Naive thymus-derived CD4-positive, alpha-beta T cell (primary cell): ENCODE data around the gene ZNF418. TPM values are rescaled to one million over a fixed set of nuclear protein-coding genes. Genes with fewer than 3 reads are reported as not detected.
A peak's percentile ranks its signal among the peaks of the same experiment; 100 is the strongest.

Source experiments
- ATAC-seq: fragments of 150-1000 bp; cut with Tn5 transposase; 2 replicates; pipeline ENCODE4 v1.10.0; 2021; ENCODE audit warnings: mild to moderate bottlenecking, moderate library complexity
- CTCF ChIA-PET: fragments of 350-600 bp; sonication (Branson Sonifier 250); formaldehyde crosslinking; loops from one replicate; lab custom pipeline; 2021; ENCODE audit warnings: antibody characterized with exemption; lab: Charles Lee
- POLR2A ChIA-PET: fragments of 350-600 bp; sonication (Branson Sonifier 250); formaldehyde crosslinking; loops from one replicate; lab custom pipeline; 2021; ENCODE audit warnings: antibody characterized with exemption, inconsistent platforms; lab: Charles Lee
- DNase-seq, 9 donors: peaks; one replicate each; pipeline versions ENCODE4 v3.0.0 to v3.0.0-alpha.2; 2020 to 2022; ENCODE audit warnings: mixed read lengths in 1 of 9
- H3K27ac ChIP-seq: one replicate; pipeline ENCODE4 v1.7.0; 2013; ENCODE audit warnings: mild to moderate bottlenecking, low read depth, low read length, moderate library complexity
- H3K27me3 ChIP-seq, 2 donors: one replicate each; pipeline ENCODE4 v1.7.0; 2013; ENCODE audit warnings: low read length in 2 of 2, mild to moderate bottlenecking in 2 of 2, moderate library complexity in 2 of 2; ENCODE audit not compliant: control insufficient read depth in 2 of 2, insufficient read depth in 2 of 2
- H3K36me3 ChIP-seq, 3 experiments: 1 replicate in 2 of 3; 2 replicates in 1 of 3; pipeline ENCODE4 v1.7.0; 2013; ENCODE audit warnings: low read length in 3 of 3, mild to moderate bottlenecking in 3 of 3, moderate library complexity in 1 of 3; ENCODE audit not compliant: insufficient read depth in 3 of 3, control insufficient read depth in 2 of 3
- H3K4me1 ChIP-seq, 2 donors: one replicate each; pipeline ENCODE4 v1.7.0; 2013; ENCODE audit warnings: low read length in 2 of 2, mild to moderate bottlenecking in 2 of 2, moderate library complexity in 1 of 2; ENCODE audit not compliant: control insufficient read depth in 2 of 2, insufficient read depth in 2 of 2
- H3K4me3 ChIP-seq: 2 replicates; pipeline ENCODE4 v1.7.0; 2013; ENCODE audit warnings: mild to moderate bottlenecking, low read length
- H3K9me3 ChIP-seq, 3 experiments: 1 replicate in 2 of 3; 2 replicates in 1 of 3; pipeline ENCODE4 v1.7.0; 2013; ENCODE audit warnings: low read length in 3 of 3; ENCODE audit not compliant: control insufficient read depth in 2 of 3
- H3K27ac Mint-ChIP-seq, 9 donors: one replicate each; pipeline ENCODE4 v1.8.0; 2020 to 2022; ENCODE audit warnings: mixed read lengths in 9 of 9, mild to moderate bottlenecking in 8 of 9, moderate library complexity in 5 of 9, inconsistent platforms in 2 of 9
- H3K27me3 Mint-ChIP-seq, 5 donors: one replicate each; pipeline ENCODE4 v1.8.0; 2021 to 2022; ENCODE audit warnings: mixed read lengths in 5 of 5, mild to moderate bottlenecking in 1 of 5
- H3K36me3 Mint-ChIP-seq, 5 donors: one replicate each; pipeline ENCODE4 v1.8.0; 2020 to 2022; ENCODE audit warnings: mixed read lengths in 5 of 5, mild to moderate bottlenecking in 3 of 5, inconsistent platforms in 1 of 5
- H3K4me1 Mint-ChIP-seq, 7 donors: one replicate each; pipeline ENCODE4 v1.8.0; 2020 to 2022; ENCODE audit warnings: mixed read lengths in 7 of 7, mild to moderate bottlenecking in 3 of 7, inconsistent platforms in 1 of 7
- H3K4me3 Mint-ChIP-seq, 10 donors: one replicate each; pipeline ENCODE4 v1.8.0; 2020 to 2022; ENCODE audit warnings: mild to moderate bottlenecking in 10 of 10, mixed read lengths in 10 of 10, moderate library complexity in 6 of 10, inconsistent platforms in 2 of 10
- H3K9me3 Mint-ChIP-seq, 11 donors: one replicate each; pipeline ENCODE4 v1.8.0; 2020 to 2022; ENCODE audit warnings: mixed read lengths in 11 of 11, mild to moderate bottlenecking in 4 of 11, inconsistent platforms in 1 of 11, moderate library complexity in 1 of 11
- intact Hi-C, 2 donors: fragments of 100-400 bp; cut with micrococcal nuclease; formaldehyde crosslinking; loops; one replicate each; pipeline ENCODE4 v1.15.1; 2023
- polyA plus RNA-seq, 2 donors: library from polyadenylated mRNA; unstranded; fragments of 300-500 nt; fragmentation: Illumina TruSeq; gene quantifications; one replicate each; pipeline ENCODE4 v1.2.3, GENCODE V29; 2021
- total RNA-seq, 6 experiments: library from RNA in 5 of 6; stranded (reverse) in 5 of 6; gene quantifications; 1 replicate in 5 of 6; 2 replicates in 1 of 6; pipeline ENCODE4 v1.2.3 and lab custom pipeline; 2021 to 2026

Gene ZNF418
- total RNA-seq, result 1 to 10 TPM; 2.1 to 7.7 (median 6.0) TPM
- 1 to 10 TPM; 1.8 to 2.2 TPM for polyA plus RNA-seq
- total RNA-seq (lab: John Stamatoyannopoulos, UW), result 4.3 reads per million, percentile 22 among the genes with 10 or more reads in this experiment

DNA sequence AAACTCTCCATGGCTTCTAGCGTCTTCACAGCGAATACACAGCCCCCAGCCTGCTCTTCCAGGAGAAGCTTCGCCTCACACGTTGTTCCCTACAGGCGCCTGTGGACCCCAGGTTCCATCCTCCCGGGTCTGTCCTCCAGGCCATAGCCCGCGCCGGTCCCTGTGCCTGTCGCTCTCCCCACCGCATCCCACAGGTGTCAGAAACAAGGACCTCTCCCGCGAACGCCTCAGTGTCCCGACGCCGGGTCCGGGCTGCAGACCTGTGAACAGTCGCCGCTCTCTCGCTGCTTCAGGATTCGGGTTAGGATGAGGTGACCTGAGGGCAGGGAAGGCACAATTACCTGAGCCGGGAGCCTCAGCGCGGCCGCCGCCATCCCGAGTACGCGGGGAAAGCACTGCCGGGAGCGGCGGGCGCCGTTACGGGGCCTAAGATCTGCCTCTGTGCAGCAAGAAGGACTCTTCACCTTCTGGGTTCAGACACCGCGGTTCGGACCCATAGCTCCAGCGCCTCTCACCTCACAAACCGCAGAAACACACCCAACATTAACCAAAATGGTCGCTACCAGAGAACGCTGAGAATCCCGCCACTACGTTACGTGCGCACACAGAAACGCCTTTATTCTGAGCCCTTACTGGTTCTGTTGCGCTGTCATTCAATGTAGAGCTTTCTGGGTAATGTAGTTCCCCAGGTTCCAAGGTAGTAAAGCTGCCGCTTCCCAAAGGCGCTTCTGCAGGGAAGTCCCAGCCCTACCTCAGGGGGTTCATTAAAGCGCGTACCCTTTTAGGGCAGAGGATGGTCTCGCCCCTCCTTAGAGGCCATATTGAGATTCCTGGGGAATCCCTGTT is at the start of gene ZNF418:
Gene ZNF418 (minus strand): TSS at position 583 of the 846 bp plus-strand sequence. CDS start 1,580 bp downstream, outside the sequence.
- peaks cover 19 to 60% (median 37%) of the 10 kb centered on the region in 5 donors for H3K36me3 Mint-ChIP-seq
- POLR2A ChIA-PET, result no interaction called here

DNA sequence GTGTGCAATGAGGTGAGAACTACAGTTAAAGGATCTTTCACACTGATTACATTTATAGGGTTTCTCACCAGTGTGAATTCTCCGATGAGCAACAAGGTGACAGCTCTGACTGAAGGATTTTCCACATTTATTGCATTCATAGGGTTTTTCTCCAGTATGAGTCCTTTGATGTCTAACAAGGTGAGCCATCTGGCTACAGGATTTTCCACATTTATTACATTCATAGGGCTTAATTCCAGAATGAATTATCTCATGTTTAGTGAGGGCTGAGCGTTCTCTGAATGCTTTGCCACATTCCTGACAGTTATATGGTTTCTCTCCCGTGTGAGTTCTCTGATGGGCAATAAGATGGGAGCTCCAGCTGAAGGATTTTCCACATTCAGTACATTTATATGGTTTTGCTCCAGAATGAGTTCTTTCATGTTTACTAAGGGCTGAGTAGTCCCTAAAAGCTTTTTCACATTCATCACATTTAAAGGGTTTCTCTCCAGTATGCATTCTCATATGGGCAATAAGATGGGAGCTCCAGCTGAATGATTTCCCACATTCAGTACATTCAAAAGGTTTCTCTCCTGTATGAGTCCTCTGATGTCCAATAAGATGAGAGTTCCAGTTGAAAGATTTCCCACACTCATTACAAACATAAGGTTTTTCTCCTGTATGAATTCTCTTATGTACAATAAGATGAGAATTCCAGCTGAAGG is 43.5 kb upstream of the ZNF418 start:
- Histone ChIP-seq H3K4me3 (peak overlapping the region; percentile 35), H3K36me3 (peaks cover 19 to 56% (median 38%) of the 10 kb centered on the region in 3 experiments), H3K27me3 (no peaks in the 10 kb centered on the region), H3K27ac (no peak overlapping the region), H3K4me1 (no peaks in the 10 kb centered on the region), H3K9me3 (peaks cover 37 to 100% (median 60%) of the 10 kb centered on the region in 3 experiments)
- CTCF ChIA-PET, result no interaction called here
- DNase-seq (no peak), ATAC-seq (no peak)
- POLR2A ChIA-PET, result no interaction called here
- H3K27ac Mint-ChIP-seq, result no peak overlapping the region
- no peak overlapping the region for H3K4me3 Mint-ChIP-seq
- no peaks in the 10 kb centered on the region for H3K27me3 Mint-ChIP-seq
- H3K36me3 Mint-ChIP-seq, result peaks cover 66 to 95% (median 81%) of the 10 kb centered on the region in 5 donors
- H3K4me1 Mint-ChIP-seq, result no peaks in the 10 kb centered on the region
- intact Hi-C loops, result no loop called here
- H3K9me3 Mint-ChIP-seq, result peaks cover 12 to 100% (median 92%) of the 10 kb centered on the region in 11 donors

More for the DNA sequence above, at the start of gene ZNF418:
- Mint-ChIP-seq H3K27me3 (peaks cover 0 to 17% (median 0%) of the 10 kb centered on the region in 5 donors), H3K4me3 (peak within 1 kb of the TSS; percentile 63 to 88 (median 85)), H3K27ac (peak within 1 kb of the TSS in 8 of 9 donors; percentile 51 to 93 (median 85)), H3K4me1 (peaks cover 0 to 9% (median 6%) of the 10 kb centered on the region in 7 donors), H3K9me3 (peaks cover 4 to 98% (median 81%) of the 10 kb centered on the region in 11 donors)
- peaks cover 0 to 89% (median 17%) of the 10 kb centered on the region in 3 experiments for H3K9me3 ChIP-seq
- H3K4me3 ChIP-seq, result peak within 1 kb of the TSS; percentile 31
- H3K4me1 ChIP-seq, result no peaks in the 10 kb centered on the region
- peak in 7 of 9 donors; percentile 7 to 49 (median 42) for DNase-seq
- ATAC-seq, result peak; percentile 99
- CTCF ChIA-PET, result no interaction called here
- intact Hi-C loops, result loop anchor here (1.0 to 2.0 kb wide), 2 partner anchors 12 to 18 kb away; partner anchors contain the start of genes ZNF256 (in 1 of the 2) and ZNF417 (in 1 of the 2)
- peaks cover 0 to 28% (median 0%) of the 10 kb centered on the region in 3 experiments for H3K36me3 ChIP-seq
- H3K27ac ChIP-seq, result peak within 1 kb of the TSS; percentile 69
- no peaks in the 10 kb centered on the region for H3K27me3 ChIP-seq

DNA sequence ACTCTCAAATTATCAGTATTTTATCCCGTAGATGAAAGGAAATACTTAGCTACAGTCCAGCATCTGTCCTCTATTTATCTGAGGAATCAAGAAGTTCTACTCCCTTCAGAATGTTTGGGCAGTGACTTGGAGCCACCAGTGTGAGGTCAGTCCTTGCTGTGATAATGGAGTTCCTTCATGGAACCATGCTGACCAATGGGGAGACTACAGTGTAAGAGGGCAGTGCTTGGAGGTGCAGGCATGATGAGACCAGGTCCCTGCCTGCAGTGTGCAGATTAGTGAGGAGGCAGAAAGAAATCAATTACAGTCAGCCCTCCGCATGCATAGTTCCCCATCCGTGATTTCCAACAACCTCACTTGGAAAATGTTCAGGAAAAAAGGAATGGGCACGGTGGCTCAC is 39.2 kb upstream of the ZNF418 start, which contains the start of gene C19orf18:
Gene C19orf18 (minus strand): TSS at position 101 of the 400 bp plus-strand sequence. CDS start 102 bp downstream, outside the sequence.
- H3K27me3 Mint-ChIP-seq, result no peaks in the 10 kb centered on the region
- ATAC-seq (no peak), DNase-seq (no peak)
- Histone ChIP-seq H3K4me3 (no peak within 1 kb of the TSS), H3K9me3 (peaks cover 15 to 94% (median 51%) of the 10 kb centered on the region in 3 experiments), H3K36me3 (peaks cover 0 to 22% (median 9%) of the 10 kb centered on the region in 3 experiments), H3K4me1 (no peaks in the 10 kb centered on the region), H3K27ac (no peak within 1 kb of the TSS), H3K27me3 (no peaks in the 10 kb centered on the region)
- POLR2A ChIA-PET, result no interaction called here
- peaks cover 8 to 99% (median 85%) of the 10 kb centered on the region in 11 donors for H3K9me3 Mint-ChIP-seq
- peak within 1 kb of the TSS in 1 of 9 donors; percentile 3 for H3K27ac Mint-ChIP-seq
- CTCF ChIA-PET, result no interaction called here
- peaks cover 33 to 70% (median 41%) of the 10 kb centered on the region in 5 donors for H3K36me3 Mint-ChIP-seq
- no peak within 1 kb of the TSS for H3K4me3 Mint-ChIP-seq
- intact Hi-C loops, result no loop called here
- no peaks in the 10 kb centered on the region for H3K4me1 Mint-ChIP-seq

DNA sequence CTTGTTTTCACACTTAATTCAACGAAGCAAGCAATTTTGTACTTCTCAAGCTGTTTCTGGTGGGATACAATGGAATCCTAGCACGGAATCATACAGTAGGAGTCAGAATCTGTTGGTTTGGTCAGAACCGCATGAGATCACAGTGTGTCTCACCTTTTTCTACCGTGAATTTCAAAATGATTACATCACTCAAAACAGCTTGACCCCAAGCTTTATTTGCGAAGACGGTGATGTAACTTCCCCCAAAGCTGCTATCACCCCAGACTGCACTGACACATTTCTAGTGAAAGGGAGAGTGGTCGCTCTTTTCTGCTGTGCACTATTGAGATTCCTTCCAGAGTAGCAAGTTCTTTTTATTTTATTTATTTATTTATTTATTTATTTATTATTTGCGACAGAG is 29.6 kb upstream of the ZNF418 start:
- Mint-ChIP-seq H3K27me3 (no peaks in the 10 kb centered on the region), H3K4me1 (no peaks in the 10 kb centered on the region), H3K36me3 (peaks cover 8 to 33% (median 23%) of the 10 kb centered on the region in 5 donors), H3K27ac (no peak overlapping the region), H3K4me3 (no peak overlapping the region), H3K9me3 (peaks cover 14 to 78% (median 51%) of the 10 kb centered on the region in 11 donors)
- POLR2A ChIA-PET, result no interaction called here
- CTCF ChIA-PET, result no interaction called here
- Histone ChIP-seq H3K9me3 (peaks cover 5 to 62% (median 8%) of the 10 kb centered on the region in 3 experiments), H3K36me3 (no peaks in the 10 kb centered on the region), H3K27me3 (no peaks in the 10 kb centered on the region), H3K4me3 (no peak overlapping the region), H3K27ac (no peak overlapping the region), H3K4me1 (no peaks in the 10 kb centered on the region)
- ATAC-seq (no peak), DNase-seq (no peak)
- intact Hi-C loops, result no loop called here

DNA sequence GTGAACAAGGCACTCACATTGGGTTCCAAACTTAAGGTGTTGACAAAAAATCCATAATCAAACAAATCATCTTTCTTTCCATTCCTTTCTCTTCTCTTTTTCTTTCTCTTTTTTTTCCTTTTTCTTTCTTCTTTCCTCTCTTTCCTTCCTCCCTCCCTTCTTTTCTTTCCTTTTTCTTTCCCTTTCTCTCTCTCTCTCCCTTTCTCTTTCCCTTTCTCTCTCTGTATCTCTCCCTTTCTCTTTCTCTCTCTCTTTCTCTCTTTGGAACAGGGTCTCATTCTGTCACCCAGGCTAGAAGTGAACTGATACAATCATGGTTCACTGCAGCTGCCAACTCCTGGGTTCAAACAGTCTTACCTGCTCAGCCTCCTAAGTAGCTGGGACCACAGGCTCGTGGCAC is 26.6 kb upstream of the ZNF418 start:
- peaks cover 0 to 3% (median 0%) of the 10 kb centered on the region in 5 donors for H3K27me3 Mint-ChIP-seq
- ChIA-PET CTCF (interaction anchor here (0.6 to 0.7 kb wide), 2 partner anchors 14 to 793 kb away, joined by 3 read pairs; no protein-coding TSS in a partner anchor), POLR2A (no interaction called here)
- Histone ChIP-seq H3K4me1 (no peaks in the 10 kb centered on the region), H3K9me3 (peaks cover 0 to 56% (median 8%) of the 10 kb centered on the region in 3 experiments), H3K4me3 (no peak overlapping the region), H3K27ac (no peak overlapping the region), H3K27me3 (no peaks in the 10 kb centered on the region), H3K36me3 (no peaks in the 10 kb centered on the region)
- ATAC-seq (no peak), DNase-seq (no peak)
- intact Hi-C loops, result no loop called here
- no peak overlapping the region for H3K4me3 Mint-ChIP-seq
- H3K4me1 Mint-ChIP-seq, result no peaks in the 10 kb centered on the region
- peaks cover 10 to 35% (median 21%) of the 10 kb centered on the region in 5 donors for H3K36me3 Mint-ChIP-seq
- no peak overlapping the region for H3K27ac Mint-ChIP-seq
- H3K9me3 Mint-ChIP-seq, result peaks cover 7 to 79% (median 41%) of the 10 kb centered on the region in 11 donors

DNA sequence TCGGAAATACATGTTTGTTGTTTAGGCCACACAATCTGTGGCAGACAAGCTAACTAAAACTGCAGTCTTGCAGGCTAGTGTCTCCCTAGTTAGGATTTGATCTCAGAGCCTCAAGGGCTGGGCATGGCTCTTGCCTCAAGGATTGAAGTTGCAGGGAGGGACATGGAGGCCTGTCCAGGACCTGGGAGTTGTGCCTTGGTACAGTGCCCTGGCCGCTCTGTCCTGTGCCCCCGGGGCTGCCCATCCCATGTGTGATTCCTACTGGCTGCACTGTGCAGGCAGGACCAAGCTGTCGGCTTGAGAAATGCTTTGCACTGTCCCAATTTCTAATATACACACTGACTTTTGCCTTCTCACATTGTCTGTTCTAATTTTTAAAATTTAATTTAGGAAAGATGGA is 19.8 kb upstream of the ZNF418 start:
- DNase-seq (no peak), ATAC-seq (no peak)
- H3K4me1 Mint-ChIP-seq, result no peaks in the 10 kb centered on the region
- no peaks in the 10 kb centered on the region for H3K4me1 ChIP-seq
- ChIA-PET POLR2A (no interaction called here), CTCF (no interaction called here)
- peaks cover 2 to 43% (median 13%) of the 10 kb centered on the region in 5 donors for H3K36me3 Mint-ChIP-seq
- no peak overlapping the region for H3K4me3 ChIP-seq
- H3K36me3 ChIP-seq, result no peaks in the 10 kb centered on the region
- intact Hi-C loops, result no loop called here
- no peak overlapping the region for H3K27ac Mint-ChIP-seq
- no peak overlapping the region for H3K27ac ChIP-seq
- peaks cover 0 to 14% (median 3%) of the 10 kb centered on the region in 5 donors for H3K27me3 Mint-ChIP-seq
- peaks cover 12 to 79% (median 43%) of the 10 kb centered on the region in 11 donors for H3K9me3 Mint-ChIP-seq
- H3K27me3 ChIP-seq, result no peaks in the 10 kb centered on the region
- H3K9me3 ChIP-seq, result peaks cover 0 to 36% (median 0%) of the 10 kb centered on the region in 3 experiments
- H3K4me3 Mint-ChIP-seq, result no peak overlapping the region
